ENCODE measurements around the gene PTPRR. TPM values are rescaled to one million over a fixed set of nuclear protein-coding genes. Genes with fewer than 3 reads are reported as not detected.

Gene PTPRR
- total and polyA plus RNA-seq, 2 donors (not counting 3 experiments of a cell fraction or from before 2014, with no cell fraction given), result 0.46 to 1.1 TPM

GRCh38 chr12:70835948-70836347 is 84.6 kb downstream of the PTPRR start:
- no TSS peak for BruUV-seq (replicated peaks)
- H3K9me1 ChIP-seq (replicated peaks; ENCODE audit: control insufficient read depth, extremely low read depth, insufficient read depth, low read length), result no peaks in the 10 kb centered on the region
- no peaks in the 10 kb centered on the region for H3K36me3 ChIP-seq (ENCODE audit: control insufficient read depth in 2 of 2, extremely low read depth in 1 of 2, insufficient read depth in 2 of 2, low read length in 2 of 2)
- no peaks in the 10 kb centered on the region for H3K4me1 ChIP-seq (ENCODE audit: control insufficient read depth, extremely low read depth, insufficient read depth, low read length)
- FAIRE-seq (no peak), DNase-seq (ENCODE audit: low read depth, low spot score) (no peak)
- intact Hi-C loops (cut with micrococcal nuclease) (no loop called here), dilution Hi-C loops (cut with MboI; ENCODE audit: extremely low pct_ligation_motif_present, low sequenced_read_pairs) (no loop called here)
- H3K27me3 ChIP-seq (ENCODE audit: control insufficient read depth in 2 of 2, insufficient read depth in 2 of 2, low read length in 2 of 2), result peaks cover 2% of the 10 kb centered on the region in 2 experiments
- H4K20me1 ChIP-seq (replicated peaks; ENCODE audit: control insufficient read depth, extremely low read depth, insufficient read depth, low read length), result no peaks in the 10 kb centered on the region
- H3K4me2 ChIP-seq (ENCODE audit: insufficient read depth, low read length), result no peak overlapping the region
- no peak overlapping the region for H3K27ac ChIP-seq (ENCODE audit: insufficient read depth, low read depth, low read length)
- TF ChIP-seq FOS (IDR thresholded peaks at IDR 0.05; ENCODE audit: borderline replicate concordance, insufficient read depth, low read length), result no peak
- H3K9me3 ChIP-seq (replicated peaks; ENCODE audit: control insufficient read depth, insufficient read depth, low read length), result no peaks in the 10 kb centered on the region
- ChIA-PET CTCF (interaction anchor here (3.6 kb wide), 1 partner anchor 14 kb away, joined by 11 read pairs; no protein-coding TSS in a partner anchor), POLR2A (no interaction called here)
- H3K4me3 ChIP-seq (replicated peaks in 1 of 3; ENCODE audit: insufficient read depth in 1 of 3, low read depth in 1 of 3, low read length in 3 of 3), result no peak overlapping the region
- no peaks in the 10 kb centered on the region for H3K79me2 ChIP-seq (ENCODE audit: control insufficient read depth, insufficient read depth, low read length)
- no peak overlapping the region for H3K9ac ChIP-seq (replicated peaks; ENCODE audit: extremely low read depth, insufficient read depth, low read length)
- no peak overlapping the region for H2AFZ ChIP-seq (ENCODE audit: low read depth, low read length)

GRCh38 chr12:70831543-70831942 is 89.0 kb downstream of the PTPRR start:
- H3K79me2 ChIP-seq (ENCODE audit: control insufficient read depth, insufficient read depth, low read length), result no peaks in the 10 kb centered on the region
- no peak overlapping the region for H3K9ac ChIP-seq (replicated peaks; ENCODE audit: extremely low read depth, insufficient read depth, low read length)
- BruUV-seq (replicated peaks), result no TSS peak
- DNase-seq (ENCODE audit: low read depth, low spot score), result no peak
- H3K9me3 ChIP-seq (replicated peaks; ENCODE audit: control insufficient read depth, insufficient read depth, low read length), result no peaks in the 10 kb centered on the region
- H3K4me1 ChIP-seq (ENCODE audit: control insufficient read depth, extremely low read depth, insufficient read depth, low read length), result no peaks in the 10 kb centered on the region
- no peak overlapping the region for H3K4me2 ChIP-seq (ENCODE audit: insufficient read depth, low read length)
- no peak for TF ChIP-seq MAX (IDR thresholded peaks at IDR 0.05; ENCODE audit: insufficient read depth, insufficient read length)
- TF ChIP-seq POLR2A (IDR thresholded peaks at IDR 0.05; ENCODE audit: low read depth, low read length), result no peak
- TF ChIP-seq JUN (IDR thresholded peaks at IDR 0.05; ENCODE audit: borderline replicate concordance, insufficient read depth, insufficient read length, low read depth), result no peak
- no peak for TF ChIP-seq CTCF (IDR thresholded peaks at IDR 0.05; ENCODE audit: extremely low read depth in 1 of 2, insufficient read depth in 1 of 2, low read depth in 1 of 2, low read length in 2 of 2)
- TF ChIP-seq MYC (IDR thresholded peaks at IDR 0.05; ENCODE audit: low read depth, low read length), result no peak
- no peak for TF ChIP-seq POLR2AphosphoS5 (IDR thresholded peaks at IDR 0.05; ENCODE audit: insufficient read depth, low read depth, low read length)
- TF ChIP-seq FOS (IDR thresholded peaks at IDR 0.05; ENCODE audit: borderline replicate concordance, insufficient read depth, low read length), result no peak
- H3K27me3 ChIP-seq (ENCODE audit: control insufficient read depth in 2 of 2, insufficient read depth in 2 of 2, low read length in 2 of 2), result peaks cover 0 to 2% of the 10 kb centered on the region in 2 experiments
- intact Hi-C loops (cut with micrococcal nuclease), result no loop called here
- no peak overlapping the region for H3K27ac ChIP-seq (ENCODE audit: insufficient read depth, low read depth, low read length)
- POLR2A ChIA-PET, result interaction anchor here (0.6 kb wide), 1 partner anchor 19 kb away, joined by 3 read pairs; no protein-coding TSS in a partner anchor
- no peak overlapping the region for H2AFZ ChIP-seq (ENCODE audit: low read depth, low read length)
- CTCF ChIA-PET, result interaction anchor here (0.5 kb wide), 1 partner anchor 166 kb away, joined by 3 read pairs; no protein-coding TSS in a partner anchor
- no peaks in the 10 kb centered on the region for H4K20me1 ChIP-seq (replicated peaks; ENCODE audit: control insufficient read depth, extremely low read depth, insufficient read depth, low read length)
- H3K9me1 ChIP-seq (replicated peaks; ENCODE audit: control insufficient read depth, extremely low read depth, insufficient read depth, low read length), result no peaks in the 10 kb centered on the region
- H3K36me3 ChIP-seq (ENCODE audit: control insufficient read depth in 2 of 2, extremely low read depth in 1 of 2, insufficient read depth in 2 of 2, low read length in 2 of 2), result no peaks in the 10 kb centered on the region
- no peak overlapping the region for H3K4me3 ChIP-seq (replicated peaks in 1 of 3; ENCODE audit: insufficient read depth in 1 of 3, low read depth in 1 of 3, low read length in 3 of 3)
- no peak for FAIRE-seq
- dilution Hi-C loops (cut with MboI; ENCODE audit: extremely low pct_ligation_motif_present, low sequenced_read_pairs), result no loop called here
